Measurements from ENCODE around the gene MRC2.

The MRC2 gene

DNA sequence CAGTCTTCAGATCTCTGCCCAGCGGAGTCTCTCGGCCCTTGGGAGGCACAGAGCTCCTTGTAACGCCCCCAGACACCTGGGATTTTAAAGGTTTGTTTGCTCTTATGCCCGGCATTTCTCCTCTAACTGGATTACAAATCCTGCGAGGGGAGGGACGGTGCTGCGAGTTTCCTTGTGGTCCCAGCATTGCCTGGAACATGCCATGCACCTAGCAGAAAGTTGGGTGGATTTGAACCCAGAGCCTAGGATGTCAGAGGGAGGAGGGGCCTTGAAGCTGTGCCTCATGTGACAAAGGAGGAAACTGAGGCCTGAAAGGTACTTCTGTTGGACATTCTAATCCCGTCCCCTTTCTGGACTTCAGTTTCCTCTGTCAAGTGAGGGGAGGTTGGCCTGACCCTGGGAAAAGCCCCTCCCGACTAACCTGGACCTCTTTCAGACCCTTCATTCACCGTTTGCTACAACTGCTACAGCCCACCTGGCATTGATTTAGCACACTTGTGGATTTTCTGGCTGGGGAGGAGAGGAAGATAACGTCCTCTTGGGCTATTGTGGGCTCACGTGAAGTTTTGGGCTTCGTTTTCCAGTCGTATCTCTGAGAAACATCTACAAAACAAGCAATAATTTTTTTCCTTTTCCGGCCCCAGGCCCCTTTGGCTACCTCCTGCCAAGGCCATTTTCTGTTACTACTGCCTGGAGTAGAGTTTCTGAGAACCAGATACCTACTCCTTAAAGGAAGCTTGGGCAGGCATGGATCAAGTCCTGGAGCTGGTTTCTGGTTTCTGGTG, 30.9 kb downstream of the MRC2 start:
- DNase-seq (ENCODE audit: low read depth in 4 of 4, low spot score in 1 of 4): no peak

DNA sequence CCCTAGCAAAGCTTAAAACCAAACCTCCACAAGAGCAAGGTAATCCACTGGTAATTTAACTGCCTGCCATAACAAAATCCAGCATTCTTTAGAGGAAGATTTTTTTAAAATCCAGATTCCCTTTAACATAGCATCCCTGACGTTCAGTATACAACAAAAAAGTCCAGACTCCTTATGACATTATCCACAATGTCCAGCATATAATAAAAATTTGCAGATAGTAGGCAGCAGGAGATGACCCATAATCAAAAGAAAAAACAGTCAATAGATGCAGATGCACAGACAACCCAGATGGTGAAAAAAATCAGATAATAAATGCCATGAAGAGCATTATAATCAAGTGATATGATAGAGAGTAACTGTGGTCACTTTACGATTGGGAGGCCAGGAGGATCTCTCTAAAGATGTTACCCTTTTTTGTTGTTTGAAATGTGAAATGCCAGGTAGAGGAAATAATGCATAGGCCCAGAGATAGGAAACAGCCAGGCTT, 33.2 kb downstream of the MRC2 start:
- no peak for DNase-seq (ENCODE audit: low read depth in 4 of 4, low spot score in 1 of 4)

DNA sequence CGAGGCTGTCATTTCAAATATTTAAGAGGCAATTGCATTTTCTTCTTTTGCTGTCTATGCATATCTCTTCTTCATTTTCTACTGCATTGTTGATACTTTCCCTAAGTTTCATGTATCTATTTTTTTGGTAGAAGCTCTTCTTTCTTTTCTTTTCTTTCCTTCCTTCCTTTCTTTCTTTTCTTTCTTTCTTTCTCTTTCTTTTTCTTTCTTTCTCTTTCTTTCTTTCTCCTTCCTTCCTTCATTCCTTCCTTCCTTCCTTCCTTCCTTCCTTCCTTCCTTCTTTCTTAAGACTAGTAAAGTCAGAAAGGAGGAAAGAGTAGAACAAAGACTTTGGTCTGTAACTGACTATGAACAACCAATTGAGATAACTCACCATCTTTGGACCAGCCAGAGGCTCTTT, 33.9 kb downstream of the MRC2 start:
- DNase-seq (ENCODE audit: low read depth in 4 of 4, low spot score in 1 of 4): no peak

DNA sequence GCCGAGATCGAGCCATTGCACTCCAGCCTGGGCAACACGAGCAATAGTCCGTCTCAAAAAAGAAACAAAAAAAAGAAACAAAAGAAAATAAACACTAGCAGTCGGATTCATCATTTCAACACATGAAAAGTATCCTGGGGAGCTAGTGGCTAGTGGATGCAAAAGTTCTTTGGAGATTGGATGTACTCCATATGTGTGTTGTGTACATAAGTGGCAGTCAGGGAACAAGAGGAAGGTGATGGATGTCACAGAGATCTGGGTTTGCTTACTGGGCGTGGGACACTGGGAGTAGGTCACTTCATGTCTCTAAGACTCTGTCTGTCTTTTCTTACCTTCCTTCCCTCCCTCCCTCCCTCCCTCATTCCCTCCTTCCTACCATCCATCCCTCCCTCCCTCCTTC, 35.4 kb downstream of the MRC2 start:
- DNase-seq (ENCODE audit: low read depth in 4 of 4, low spot score in 1 of 4): no peak

DNA sequence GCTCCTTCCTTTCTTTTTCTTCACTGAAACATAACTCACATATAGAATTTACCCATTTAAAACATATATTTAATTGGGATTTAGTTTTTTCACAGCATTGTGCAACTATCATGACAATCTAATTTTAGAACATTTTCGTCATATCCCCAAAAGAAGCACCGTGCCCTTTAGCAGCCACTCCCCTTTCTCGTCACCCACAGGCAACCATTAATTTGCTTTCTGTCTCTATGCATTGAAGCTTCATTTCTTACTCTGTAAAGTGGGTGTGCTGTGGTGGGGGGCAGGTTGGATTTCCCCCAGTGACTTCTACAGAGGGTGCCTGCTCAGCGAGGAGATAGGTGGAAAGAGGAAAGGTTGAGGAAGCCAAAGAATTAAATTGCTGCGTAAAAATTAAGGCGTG, 35.8 kb downstream of the MRC2 start:
- DNase-seq (ENCODE audit: low read depth in 4 of 4, low spot score in 1 of 4): no peak

DNA sequence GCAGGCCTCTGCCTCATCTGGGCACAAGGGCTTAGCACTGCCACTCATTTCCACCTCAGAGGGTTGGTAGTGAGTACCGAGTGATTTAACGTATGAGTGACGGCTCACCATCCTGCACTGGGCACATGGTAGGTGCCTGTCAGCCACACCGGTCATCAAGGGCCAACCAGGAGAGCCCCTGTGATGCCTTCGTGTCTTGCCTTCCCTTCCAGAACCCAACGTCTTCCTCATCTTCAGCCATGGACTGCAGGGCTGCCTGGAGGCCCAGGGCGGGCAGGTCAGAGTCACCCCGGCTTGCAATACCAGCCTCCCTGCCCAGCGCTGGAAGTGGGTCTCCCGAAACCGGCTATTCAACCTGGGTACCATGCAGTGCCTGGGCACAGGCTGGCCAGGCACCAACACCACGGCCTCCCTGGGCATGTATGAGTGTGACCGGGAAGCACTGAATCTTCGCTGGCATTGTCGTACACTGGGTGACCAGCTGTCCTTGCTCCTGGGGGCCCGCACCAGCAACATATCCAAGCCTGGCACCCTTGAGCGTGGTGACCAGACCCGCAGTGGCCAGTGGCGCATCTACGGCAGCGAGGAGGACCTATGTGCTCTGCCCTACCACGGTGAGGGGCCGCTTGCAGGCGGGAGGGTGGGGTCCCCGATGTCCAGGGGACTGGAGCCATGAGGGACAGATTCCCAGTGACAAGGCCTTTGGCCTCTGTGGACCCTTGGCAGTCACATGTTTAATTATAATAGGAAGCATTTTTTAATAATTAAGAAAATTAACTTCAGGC, 37.1 kb downstream of the MRC2 start:
- DNase-seq (ENCODE audit: low read depth in 4 of 4, low spot score in 1 of 4): no peak

DNA sequence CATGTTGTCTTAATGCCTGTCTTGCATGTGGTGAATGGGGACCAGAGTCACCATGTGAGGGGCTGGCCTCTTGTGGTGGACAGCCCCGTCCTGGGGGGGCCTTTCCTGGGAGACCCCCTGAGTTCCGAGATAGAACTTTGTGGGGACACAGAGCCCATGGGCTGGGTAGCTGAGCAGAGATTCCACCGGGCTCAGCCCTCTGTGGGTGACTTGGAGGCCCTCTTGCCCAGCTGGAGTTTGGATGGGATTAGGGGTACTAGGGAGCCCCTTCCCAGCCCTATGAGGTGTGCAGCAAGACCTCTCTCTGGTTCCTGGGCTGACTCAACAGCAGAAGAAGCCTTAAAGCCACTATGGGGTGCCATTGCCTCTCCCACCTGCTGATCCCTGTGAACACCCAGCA, 38.1 kb downstream of the MRC2 start:
- DNase-seq (ENCODE audit: low read depth in 4 of 4, low spot score in 1 of 4): no peak

DNA sequence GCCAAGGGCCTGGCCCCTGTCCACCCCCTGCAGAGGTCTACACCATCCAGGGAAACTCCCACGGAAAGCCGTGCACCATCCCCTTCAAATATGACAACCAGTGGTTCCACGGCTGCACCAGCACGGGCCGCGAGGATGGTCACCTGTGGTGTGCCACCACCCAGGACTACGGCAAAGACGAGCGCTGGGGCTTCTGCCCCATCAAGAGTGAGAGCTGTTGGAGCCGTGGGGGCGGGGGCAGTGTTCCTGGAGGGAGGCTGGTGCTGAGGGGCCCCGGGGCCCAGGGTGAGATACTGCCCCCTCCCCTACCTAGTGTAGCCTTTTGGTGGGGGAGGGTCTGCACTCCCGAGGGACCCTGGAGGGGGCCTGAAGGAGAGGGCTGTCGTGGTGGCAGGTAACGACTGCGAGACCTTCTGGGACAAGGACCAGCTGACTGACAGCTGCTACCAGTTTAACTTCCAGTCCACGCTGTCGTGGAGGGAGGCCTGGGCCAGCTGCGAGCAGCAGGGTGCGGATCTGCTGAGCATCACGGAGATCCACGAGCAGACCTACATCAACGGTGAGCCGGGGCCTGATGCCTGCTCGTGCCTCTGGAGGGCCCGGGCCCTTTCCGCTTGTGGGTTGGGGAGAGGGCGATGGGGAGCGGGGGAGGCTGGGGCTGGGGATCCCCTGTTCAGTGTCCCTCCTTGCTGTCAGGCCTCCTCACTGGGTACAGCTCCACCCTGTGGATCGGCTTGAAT, 38.8 kb downstream of the MRC2 start:
- no peak for DNase-seq (ENCODE audit: low read depth in 4 of 4, low spot score in 1 of 4)

DNA sequence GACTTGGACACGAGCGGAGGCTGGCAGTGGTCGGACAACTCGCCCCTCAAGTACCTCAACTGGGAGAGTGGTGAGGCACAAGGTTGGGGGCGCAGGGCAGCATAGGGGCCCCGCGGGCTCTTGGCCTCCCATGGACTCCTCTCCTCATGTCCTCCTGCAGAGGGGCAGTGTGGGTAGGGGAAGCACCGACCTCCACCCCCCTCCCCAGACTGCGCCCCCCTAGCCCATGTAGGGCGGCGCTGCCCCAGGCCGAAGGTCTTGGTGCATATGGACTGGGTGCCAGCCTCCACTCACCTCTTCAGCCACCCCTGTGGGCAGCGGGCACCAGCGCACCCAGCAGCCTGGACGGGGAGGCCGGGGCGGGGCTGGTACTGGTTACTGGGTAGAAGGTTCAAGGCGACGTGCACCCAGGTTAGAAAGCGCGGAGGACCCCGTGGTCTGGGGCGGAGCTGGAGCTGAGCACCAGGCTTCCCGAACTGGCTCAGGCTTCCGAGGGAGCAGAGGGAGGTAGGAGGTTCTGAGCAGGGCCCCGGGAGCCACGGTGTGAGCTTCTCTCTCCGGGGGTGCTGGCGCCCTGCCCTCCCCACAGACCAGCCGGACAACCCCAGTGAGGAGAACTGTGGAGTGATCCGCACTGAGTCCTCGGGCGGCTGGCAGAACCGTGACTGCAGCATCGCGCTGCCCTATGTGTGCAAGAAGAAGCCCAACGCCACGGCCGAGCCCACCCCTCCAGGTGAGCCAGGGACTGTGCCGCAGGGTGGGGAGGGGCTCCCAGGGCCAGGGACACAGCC, 39.5 kb downstream of the MRC2 start:
- DNase-seq (ENCODE audit: low read depth in 4 of 4, low spot score in 1 of 4): no peak

DNA sequence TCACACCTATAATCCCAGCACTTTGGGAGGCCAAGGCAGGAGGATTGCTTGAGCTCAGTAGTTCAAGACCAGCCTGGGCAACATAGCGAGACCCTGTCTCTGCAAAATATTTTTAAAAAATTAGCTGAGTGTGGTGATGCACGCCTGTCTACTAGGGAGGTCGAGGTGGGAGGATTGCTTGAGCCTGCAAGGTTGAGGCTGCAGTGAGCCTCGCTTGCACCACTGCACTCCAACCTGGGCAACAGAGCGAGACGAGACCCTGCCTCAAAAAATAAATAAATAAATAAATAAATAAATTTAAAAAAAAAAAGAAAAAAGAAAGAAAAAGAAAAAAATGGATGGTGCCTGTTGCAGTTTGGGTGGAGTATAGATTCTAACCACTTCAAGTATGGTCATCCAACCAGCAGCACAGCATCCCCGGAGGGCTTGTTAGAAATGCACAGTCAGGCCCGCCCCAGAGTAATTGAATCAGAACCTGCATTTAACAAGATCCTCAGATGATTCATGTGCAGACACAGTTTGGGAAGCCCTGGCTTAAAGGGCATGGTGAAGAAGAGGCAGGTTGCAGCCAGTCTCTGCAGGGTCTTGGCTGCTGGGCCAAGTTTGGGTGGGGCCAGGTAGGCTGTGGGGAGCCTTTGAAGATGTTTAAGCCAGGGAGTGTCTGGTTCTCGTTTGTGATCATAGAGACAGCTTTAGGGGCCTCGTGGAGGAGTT, 40.8 kb downstream of the MRC2 start:
- no peak for DNase-seq (ENCODE audit: low read depth in 4 of 4, low spot score in 1 of 4)

DNA sequence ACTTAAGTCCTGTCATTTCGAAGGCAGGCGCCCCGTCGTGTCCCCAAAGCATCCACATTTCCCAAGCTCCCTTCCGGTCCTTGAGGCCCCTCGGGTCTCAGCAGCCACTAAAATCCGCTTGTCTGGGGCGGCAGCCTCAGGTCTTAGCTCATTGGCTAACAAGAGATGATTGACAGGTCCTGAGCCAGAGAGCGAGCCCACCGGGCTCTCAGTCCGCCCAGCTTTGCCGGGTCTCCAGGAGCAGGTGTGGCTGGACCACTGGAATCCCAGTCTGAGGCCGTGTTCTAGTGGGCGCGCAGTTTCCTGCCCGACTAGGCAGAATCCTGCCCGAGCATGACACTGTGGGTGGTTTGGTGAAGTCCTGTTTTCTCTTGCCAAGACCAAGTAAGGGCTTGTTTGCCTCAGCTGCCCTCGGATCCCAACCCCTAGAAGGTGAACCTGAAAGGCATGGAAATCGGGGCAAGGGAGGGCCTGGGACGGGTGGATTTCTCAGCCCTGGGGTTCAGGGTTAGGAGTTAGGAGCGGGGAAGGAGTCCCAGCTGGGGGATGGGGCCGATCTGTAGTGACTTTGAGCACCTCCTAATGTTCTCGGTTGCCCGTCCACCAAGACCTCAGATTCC, 42.8 kb downstream of the MRC2 start:
- DNase-seq (ENCODE audit: low read depth in 4 of 4, low spot score in 1 of 4): no peak

DNA sequence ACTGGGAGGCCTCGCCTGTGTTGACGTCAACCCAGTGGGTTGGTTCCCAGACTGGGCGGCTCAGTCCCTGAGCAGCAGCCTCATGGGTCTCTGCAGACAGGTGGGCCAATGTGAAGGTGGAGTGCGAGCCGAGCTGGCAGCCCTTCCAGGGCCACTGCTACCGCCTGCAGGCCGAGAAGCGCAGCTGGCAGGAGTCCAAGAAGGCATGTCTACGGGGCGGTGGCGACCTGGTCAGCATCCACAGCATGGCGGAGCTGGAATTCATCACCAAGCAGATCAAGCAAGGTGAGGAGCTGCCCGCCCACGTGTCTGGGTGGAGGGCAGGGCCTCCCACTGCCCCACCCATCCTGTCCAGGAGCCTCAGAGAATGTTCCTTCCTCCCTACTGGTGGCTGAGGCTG, 44.1 kb downstream of the MRC2 start:
- DNase-seq (ENCODE audit: low read depth in 4 of 4, low spot score in 1 of 4): no peak

DNA sequence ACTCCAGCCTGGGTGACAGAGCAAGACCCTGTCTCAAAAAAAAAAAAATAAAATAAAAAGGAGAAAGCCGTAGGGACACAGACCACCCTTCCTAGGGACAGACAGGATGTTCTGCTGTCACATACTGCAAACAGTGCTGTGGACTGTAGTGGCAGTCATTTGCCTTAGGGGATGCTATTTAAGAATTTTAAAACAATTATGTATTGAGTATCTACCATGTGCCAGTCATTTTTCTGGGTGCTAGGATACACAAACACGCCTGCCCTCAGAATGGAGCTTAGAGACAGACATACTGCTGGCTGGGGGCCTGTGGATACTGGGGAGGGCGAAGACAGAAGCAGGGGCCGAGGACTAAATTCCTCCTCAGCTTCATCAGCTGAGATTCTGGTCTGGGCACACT, 45.5 kb downstream of the MRC2 start:
- DNase-seq (ENCODE audit: low read depth in 4 of 4, low spot score in 1 of 4): no peak

DNA sequence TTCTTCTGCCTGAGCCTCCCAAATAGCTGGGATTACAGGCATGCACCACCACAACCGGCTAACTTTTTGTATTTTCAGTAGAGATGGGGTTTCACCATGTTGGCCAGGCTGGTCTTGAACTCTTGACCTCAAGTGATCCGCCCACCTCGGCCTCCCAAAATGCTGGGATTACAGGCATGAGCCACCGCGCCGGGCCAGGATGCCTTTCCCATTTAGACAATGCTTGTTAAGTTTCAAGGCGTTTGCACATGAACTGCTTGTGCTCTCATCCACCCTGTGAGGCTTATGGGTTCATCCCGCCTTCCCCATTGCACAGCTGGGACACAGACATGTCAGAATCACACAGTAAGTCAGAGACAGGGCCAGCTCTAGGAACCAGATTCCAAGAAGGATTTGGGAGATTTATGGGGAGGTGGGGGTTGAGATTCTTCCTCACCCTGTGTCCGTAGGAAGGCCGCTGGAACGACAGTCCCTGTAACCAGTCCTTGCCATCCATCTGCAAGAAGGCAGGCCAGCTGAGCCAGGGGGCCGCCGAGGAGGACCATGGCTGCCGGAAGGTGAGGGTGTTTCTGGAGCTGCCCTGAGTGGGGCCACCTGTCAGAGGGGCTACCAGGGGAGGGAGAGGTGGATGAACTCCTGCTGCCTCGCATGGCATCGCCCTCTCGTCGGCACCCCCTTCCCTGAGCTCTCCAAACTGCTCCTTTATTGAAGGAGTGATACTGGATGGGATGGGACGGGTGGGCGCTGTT, 46.3 kb downstream of the MRC2 start:
- no peak for DNase-seq (ENCODE audit: low read depth in 4 of 4, low spot score in 1 of 4)

DNA sequence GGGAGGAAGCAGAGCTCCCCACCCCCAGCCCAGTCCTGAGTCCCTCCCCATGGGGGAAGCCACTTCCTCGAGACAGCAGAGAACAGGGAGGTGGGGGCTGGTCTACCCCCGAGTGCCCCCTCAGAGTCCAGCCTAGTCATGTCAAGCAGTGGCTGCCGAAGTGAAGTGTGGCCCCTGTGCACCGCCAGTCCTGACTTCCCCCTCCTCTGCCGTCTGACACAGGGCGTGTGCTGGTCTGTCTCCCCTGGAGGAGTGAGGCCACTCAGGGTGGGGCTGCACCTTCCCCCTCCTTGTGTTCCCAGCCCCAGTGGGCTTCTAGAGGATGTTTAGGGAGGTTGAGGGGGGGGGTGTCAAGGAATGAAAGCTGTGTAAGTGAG, 46.9 kb downstream of the MRC2 start:
- DNase-seq (ENCODE audit: low read depth in 4 of 4, low spot score in 1 of 4): no peak

DNA sequence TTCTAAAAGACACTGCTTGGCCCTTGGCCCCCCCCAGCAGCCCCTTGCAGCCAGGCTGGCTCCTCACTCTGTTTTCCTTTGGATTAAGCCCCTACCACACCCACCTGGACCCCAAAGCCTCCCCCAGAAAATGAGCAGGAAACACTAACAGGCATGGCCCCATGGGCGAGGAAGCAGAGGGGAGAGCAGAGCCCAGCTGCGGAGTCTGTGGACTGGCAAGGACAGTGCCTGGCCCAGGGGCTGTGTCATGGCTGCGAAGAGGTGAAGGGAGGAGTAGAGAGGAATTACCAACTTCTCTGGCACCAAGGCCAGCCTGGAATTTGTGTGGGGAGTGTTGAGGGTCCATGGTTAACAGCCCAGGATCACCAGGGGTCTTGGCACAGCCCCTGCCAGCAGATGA, 47.4 kb downstream of the MRC2 start:
- no peak for DNase-seq (ENCODE audit: low read depth in 4 of 4, low spot score in 1 of 4)

DNA sequence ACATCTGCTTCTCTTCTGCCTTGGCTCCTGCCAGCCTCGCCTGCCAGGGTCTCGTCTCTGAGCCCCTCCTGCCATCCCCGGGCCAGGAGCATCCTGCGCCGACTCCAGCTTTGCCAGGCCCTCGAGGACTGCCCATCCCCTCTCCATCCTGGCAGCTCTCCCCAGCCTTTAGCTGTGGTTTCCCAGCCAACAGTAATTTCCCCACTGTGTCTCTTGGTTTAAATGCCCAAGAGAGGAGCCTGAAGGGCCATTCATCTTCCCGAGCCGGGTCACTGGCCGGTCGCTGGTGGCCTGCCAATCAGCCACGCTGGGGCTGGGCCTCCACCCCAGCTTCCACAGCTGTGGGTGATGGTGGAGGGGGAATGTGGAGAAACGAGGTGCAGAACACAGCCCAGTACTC, 47.8 kb downstream of the MRC2 start:
- no peak for DNase-seq (ENCODE audit: low read depth in 4 of 4, low spot score in 1 of 4)

DNA sequence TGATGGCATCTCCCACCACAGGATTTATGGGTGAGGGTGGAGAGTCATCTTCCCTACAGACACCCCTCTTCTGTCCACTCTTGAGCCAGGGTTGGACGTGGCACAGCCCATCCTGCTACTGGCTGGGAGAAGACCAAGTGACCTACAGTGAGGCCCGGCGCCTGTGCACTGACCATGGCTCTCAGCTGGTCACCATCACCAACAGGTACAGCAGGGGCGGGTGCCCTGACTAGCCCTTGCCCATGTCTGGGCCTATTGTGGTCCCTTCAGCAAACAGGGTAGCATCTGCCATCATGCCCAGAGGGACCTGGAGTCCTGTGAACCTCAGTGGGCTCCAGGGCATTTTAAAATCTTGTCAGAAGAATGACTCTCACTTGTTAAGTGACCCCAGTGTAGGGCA, 48.2 kb downstream of the MRC2 start:
- no peak for DNase-seq (ENCODE audit: low read depth in 4 of 4, low spot score in 1 of 4)

DNA sequence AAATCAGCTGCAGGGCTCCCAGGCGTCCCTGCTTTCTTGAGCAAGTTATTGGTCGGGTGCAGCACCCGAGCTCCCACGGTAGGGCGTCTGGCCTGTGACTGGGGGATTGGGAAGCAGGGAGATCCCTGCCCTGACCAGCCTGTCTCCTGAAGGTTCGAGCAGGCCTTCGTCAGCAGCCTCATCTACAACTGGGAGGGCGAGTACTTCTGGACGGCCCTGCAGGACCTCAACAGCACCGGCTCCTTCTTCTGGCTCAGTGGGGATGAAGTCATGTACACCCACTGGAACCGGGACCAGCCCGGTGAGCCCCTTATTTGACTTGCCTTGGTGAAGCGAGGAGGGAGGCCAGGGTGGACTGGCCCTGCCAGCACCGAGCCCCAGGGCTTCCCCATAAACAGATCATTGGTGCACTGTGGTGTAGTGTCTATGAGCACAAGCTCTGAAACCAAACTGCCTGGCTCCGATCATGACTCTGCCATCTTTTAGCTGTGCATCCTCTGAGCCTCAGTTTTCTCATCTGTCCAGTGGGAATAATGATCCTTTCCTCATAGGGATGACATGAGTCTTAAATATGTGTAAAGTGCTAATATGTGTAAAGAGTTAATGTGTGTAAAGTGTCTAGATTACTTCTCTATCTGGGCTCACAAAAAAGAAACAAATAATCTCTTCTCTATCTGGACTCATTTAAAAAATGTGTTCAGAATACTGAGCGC, 48.9 kb downstream of the MRC2 start:
- no peak for DNase-seq (ENCODE audit: low read depth in 4 of 4, low spot score in 1 of 4)
